Left colon (tissue), 2 donors: Measurements from ENCODE around the gene CD164L2. TPM values are rescaled to one million over a fixed set of nuclear protein-coding genes. Genes with fewer than 3 reads are reported as not detected.

Source experiments
- ATAC-seq: fragments of 200-7000 bp; cut with Tn5 transposase; one replicate; pipeline ENCODE4 v1.9.1; 2020; ENCODE audit warnings: mild to moderate bottlenecking, moderate library complexity
- DNase-seq, 2 donors: peaks; one replicate each; pipeline ENCODE4 v3.0.0-alpha.2; 2020
- intact Hi-C, 2 donors: fragments of 100-400 bp; cut with DNase I in 1 of 2; cut with micrococcal nuclease in 1 of 2; formaldehyde crosslinking; loops; one replicate each; pipeline versions ENCODE4 v1.11.2 to v1.14.0; 2022; cut with DNase I, micrococcal nuclease
- total RNA-seq, 2 donors: library from RNA; stranded (reverse); fragmentation: NEBNext Ultra II Directional; extraction: Animal tissue kit (Norgen Biotek cat#: 25700); gene quantifications; one replicate each; pipeline ENCODE4 v1.2.1, GENCODE V29; 2021
- donor health status: DM: no; HTN: no; CAD: no.
- donor health status: DM: yes; HTN: yes; CAD: no.

The CD164L2 gene
- total RNA-seq, 2 donors from 2014 or later, result 0.47 to 2.0 TPM

- intact Hi-C loops, result no loop called here
- ATAC-seq (no peak), DNase-seq (no peak)
Observed at GRCh38 chr1:27372808-27373690, 10.1 kb downstream of the CD164L2 start.

- intact Hi-C loops, result no loop called here
- DNase-seq, result no peak
- ATAC-seq, result no peak
Observed at GRCh38 chr1:27372022-27372807, 10.9 kb downstream of the CD164L2 start.

GRCh38 chr1:27368869-27369582, 14.1 kb downstream of the CD164L2 start:
- intact Hi-C loops, result no loop called here
- ATAC-seq (no peak), DNase-seq (no peak)

GRCh38 chr1:27367160-27367650, 15.9 kb downstream of the CD164L2 start:
- no peak for DNase-seq
- intact Hi-C loops, result no loop called here
- ATAC-seq, result no peak

GRCh38 chr1:27366411-27367159, 16.5 kb downstream of the CD164L2 start, which contains the start of gene MAP3K6:
MAP3K6 (minus strand) TSS chr1:27366961; CDS start chr1:27366597, 364 bp downstream.
- peak; percentile 88 to 94 for DNase-seq
- intact Hi-C loops, result no loop called here
- peak; percentile 77 for ATAC-seq

- ATAC-seq (peak; percentile 51), DNase-seq (peak; percentile 84 to 89)
- intact Hi-C loops, result no loop called here
Observed at GRCh38 chr1:27366113-27366410, 17.1 kb downstream of the CD164L2 start.

- DNase-seq, result peak; percentile 92
- peak; percentile 76 for ATAC-seq
- intact Hi-C loops, result no loop called here
Observed at GRCh38 chr1:27365372-27366112, 17.6 kb downstream of the CD164L2 start.

GRCh38 chr1:27364696-27365371, 18.3 kb downstream of the CD164L2 start:
- no peak for DNase-seq
- intact Hi-C loops, result no loop called here
- no peak for ATAC-seq

GRCh38 chr1:27363766-27364695, 19.1 kb downstream of the CD164L2 start:
- intact Hi-C loops, result no loop called here
- no peak for DNase-seq
- ATAC-seq, result no peak

- DNase-seq, result no peak
- intact Hi-C loops, result no loop called here
- no peak for ATAC-seq
Observed at GRCh38 chr1:27361553-27361952, 21.6 kb downstream of the CD164L2 start.

GRCh38 chr1:27361044-27361402, 22.1 kb downstream of the CD164L2 start:
- intact Hi-C loops, result no loop called here

GRCh38 chr1:27360159-27361043, 22.7 kb downstream of the CD164L2 start:
- intact Hi-C loops, result no loop called here
- ATAC-seq (no peak), DNase-seq (peak in 1 of 2 donors; percentile 70)

More at GRCh38 chr1:27361044-27361402, 22.1 kb downstream of the CD164L2 start:
- DNase-seq, result no peak
- ATAC-seq, result no peak

GRCh38 chr1:27359822-27360158, 23.3 kb downstream of the CD164L2 start:
- ATAC-seq, result no peak
- intact Hi-C loops, result no loop called here
- DNase-seq, result no peak

- intact Hi-C loops, result no loop called here
- ATAC-seq (no peak), DNase-seq (no peak)
Observed at GRCh38 chr1:27358928-27359313, 24.2 kb downstream of the CD164L2 start.

- intact Hi-C loops, result no loop called here
- ATAC-seq (no peak), DNase-seq (no peak)
Observed at GRCh38 chr1:27358038-27358927, 24.9 kb downstream of the CD164L2 start.
